Body of pancreas (tissue), 4 donors: ENCODE results near the gene TEPSIN.

Source experiments
- POLR2A ChIP-seq, 3 donors: fragments of 450-650 bp; IDR thresholded peaks; one replicate each; pipeline ENCODE4 v1.6.1; 2016; ENCODE audit warnings: antibody characterized with exemption in 3 of 3, mild to moderate bottlenecking in 2 of 3
- TF ChIP-seq, protein P1 (sequence below), 7 experiments: fragments of 450-650 bp in 4 of 7; fragments of 200-600 bp in 3 of 7; sonication (generic) in 3 of 7; IDR thresholded peaks; one replicate each; pipeline ENCODE4 v1.5.1; 2016 to 2019; ENCODE audit warnings: antibody characterized with exemption in 7 of 7

DNA sequence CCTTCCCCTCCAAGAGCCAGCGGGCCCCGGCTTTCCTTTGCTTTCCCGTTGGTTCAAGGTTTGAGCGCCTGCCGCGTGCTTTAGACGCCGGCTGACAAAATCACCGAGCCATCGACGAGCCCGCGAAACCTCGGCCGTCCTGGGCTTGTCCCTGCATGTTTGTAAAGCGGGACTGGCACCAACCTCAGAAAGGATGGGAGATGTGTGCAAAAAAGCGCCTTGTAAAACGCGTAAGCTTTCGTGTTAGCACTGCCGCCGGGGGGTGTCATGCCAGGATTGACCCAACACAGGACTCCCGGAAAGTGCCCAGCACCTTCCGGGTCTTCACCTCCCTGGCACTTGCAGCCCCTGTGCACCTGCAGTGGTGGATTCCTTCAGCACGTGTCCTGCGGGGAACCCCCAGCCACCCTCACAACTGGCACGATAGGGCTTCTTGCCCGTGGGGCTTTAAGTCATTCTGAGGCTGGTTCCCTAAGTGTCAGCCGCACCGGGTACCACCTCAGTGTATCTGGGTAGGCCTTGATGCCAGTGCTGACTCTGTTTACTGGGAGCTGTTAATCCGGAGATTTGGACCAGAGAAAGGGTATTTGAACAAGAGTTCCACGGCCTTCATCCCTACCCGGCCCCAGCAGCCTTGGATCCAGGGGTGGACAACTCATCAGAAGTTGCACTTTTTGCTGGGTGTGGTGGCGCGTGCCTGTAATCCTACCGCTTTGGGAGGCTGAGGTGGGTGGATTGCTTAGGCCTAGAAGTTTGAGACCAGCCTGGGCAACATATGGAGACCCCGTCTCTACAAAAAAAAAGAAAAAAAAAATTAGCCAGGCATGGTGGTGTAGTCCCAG, 1.1 kb upstream of the TEPSIN start:
- TF ChIP-seq POLR2A (IDR thresholded peaks at IDR 0.05): no peak
- TF ChIP-seq, protein P1, sequence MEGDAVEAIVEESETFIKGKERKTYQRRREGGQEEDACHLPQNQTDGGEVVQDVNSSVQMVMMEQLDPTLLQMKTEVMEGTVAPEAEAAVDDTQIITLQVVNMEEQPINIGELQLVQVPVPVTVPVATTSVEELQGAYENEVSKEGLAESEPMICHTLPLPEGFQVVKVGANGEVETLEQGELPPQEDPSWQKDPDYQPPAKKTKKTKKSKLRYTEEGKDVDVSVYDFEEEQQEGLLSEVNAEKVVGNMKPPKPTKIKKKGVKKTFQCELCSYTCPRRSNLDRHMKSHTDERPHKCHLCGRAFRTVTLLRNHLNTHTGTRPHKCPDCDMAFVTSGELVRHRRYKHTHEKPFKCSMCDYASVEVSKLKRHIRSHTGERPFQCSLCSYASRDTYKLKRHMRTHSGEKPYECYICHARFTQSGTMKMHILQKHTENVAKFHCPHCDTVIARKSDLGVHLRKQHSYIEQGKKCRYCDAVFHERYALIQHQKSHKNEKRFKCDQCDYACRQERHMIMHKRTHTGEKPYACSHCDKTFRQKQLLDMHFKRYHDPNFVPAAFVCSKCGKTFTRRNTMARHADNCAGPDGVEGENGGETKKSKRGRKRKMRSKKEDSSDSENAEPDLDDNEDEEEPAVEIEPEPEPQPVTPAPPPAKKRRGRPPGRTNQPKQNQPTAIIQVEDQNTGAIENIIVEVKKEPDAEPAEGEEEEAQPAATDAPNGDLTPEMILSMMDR (IDR thresholded peaks at IDR 0.05): no peak
